HK-2 (cell line): Measurements from ENCODE around the gene RTKN.

Source experiments
- DNase-seq: peaks from one replicate; pipeline ENCODE4 v3.0.0-alpha.2; 2018; ENCODE audit not compliant: unreplicated experiment

Gene RTKN

GRCh38 chr2:74379851-74380789 lies 61.6 kb downstream of the RTKN start, which contains the start of gene DCTN1:
Gene DCTN1 (minus strand): TSS chr2:74380311. CDS start chr2:74380037, 274 bp downstream.
- peak; percentile 48 for DNase-seq

DNA sequence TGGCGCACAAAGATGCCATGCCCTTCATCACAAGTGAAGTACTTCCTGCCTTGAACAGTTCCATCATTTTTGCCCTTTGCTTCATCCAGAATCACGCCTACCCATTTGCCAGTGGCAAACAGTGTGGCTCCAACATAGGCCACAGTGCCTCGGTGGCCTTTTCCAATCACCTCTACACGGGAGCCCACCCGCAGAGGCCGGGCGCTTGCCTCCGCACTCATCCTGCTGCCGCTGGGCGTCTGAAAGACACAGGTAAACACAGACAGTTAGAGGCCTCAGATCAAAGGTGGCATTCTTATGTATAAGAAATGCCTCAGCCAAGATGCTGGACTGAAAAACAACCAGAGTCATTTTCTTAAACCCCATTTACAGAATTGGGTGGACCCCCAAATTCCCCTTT lies 63.7 kb downstream of the RTKN start:
- DNase-seq, result no peak

- no peak for DNase-seq
These were observed 65.9 kb downstream of the RTKN start for GRCh38 chr2:74375838-74376237.
